HepG2 (cell line): Measurements from ENCODE around the gene MED22. TPM values are rescaled to one million over a fixed set of nuclear protein-coding genes. Genes with fewer than 3 reads are reported as not detected.

ENCODE experiments used
- ATAC-seq: fragments of 200-7000 bp; cut with Tn5 transposase; 3 replicates; pipeline ENCODE4 v1.9.1; 2020; ENCODE audit warnings: mild to moderate bottlenecking, moderate library complexity
- BruUV-seq: library from RNA; stranded (reverse); fragments of 400-500 nt; replicated peaks from 2 replicates; lab custom pipeline; 2021; lab: Mats Ljungman, UMichigan
- CTCF ChIA-PET: fragments of 300-600 bp; formaldehyde crosslinking; extraction: SDS; loops from one replicate; lab custom pipeline; 2021; ENCODE audit warnings: low total read pairs, inconsistent platforms, low intra/inter-chr PET ratio; lab: Yijun Ruan, JAX
- POLR2A ChIA-PET: fragments of 350-600 bp; sonication (Branson Sonifier 250); formaldehyde crosslinking; loops from one replicate; lab custom pipeline; 2020; ENCODE audit warnings: antibody characterized with exemption, inconsistent platforms; lab: Yijun Ruan, JAX
- DNase-seq: peaks from one replicate; pipeline ENCODE4 v3.0.0-alpha.2; 2015; ENCODE audit warnings: low spot score
- FAIRE-seq: peaks from 3 replicates; lab custom pipeline; 2011; peaks lifted over from hg19 to GRCh38; lab: Jason Lieb, UNC
- H2AFZ ChIP-seq: one replicate; pipeline ENCODE4 v1.6.1; 2011; ENCODE audit warnings: low read length, inconsistent platforms
- H3K27ac ChIP-seq: fragments of 300-600 bp; 3 replicates; pipeline ENCODE4 v1.8.0; 2011; ENCODE audit warnings: mixed run types, mild to moderate bottlenecking, mixed read lengths, low read length, inconsistent platforms; ENCODE audit not compliant: insufficient read depth; ENCODE audit errors: extremely low read length
- H3K27me3 ChIP-seq, 2 experiments: fragments of 200-600 bp in 1 of 2; 2 replicates in 1 of 2; 3 replicates in 1 of 2; pipeline versions ENCODE4 v1.6.0 to v1.8.0; 2011; ENCODE audit warnings: low read length in 2 of 2, mild to moderate bottlenecking in 2 of 2, moderate library complexity in 2 of 2, inconsistent platforms in 1 of 2; ENCODE audit not compliant: insufficient read depth in 2 of 2, control insufficient read depth in 1 of 2
- H3K36me3 ChIP-seq, 2 experiments: fragments of 200-600 bp in 1 of 2; replicated peaks in 1 of 2; 2 replicates in 1 of 2; 3 replicates in 1 of 2; pipeline versions ENCODE4 v1.5.1 to v1.8.0; 2011; ENCODE audit warnings: low read length in 2 of 2, inconsistent platforms in 1 of 2; ENCODE audit not compliant: insufficient read depth in 2 of 2, control insufficient read depth in 1 of 2
- H3K4me1 ChIP-seq: 2 replicates; pipeline ENCODE4 v1.5.1; 2012; ENCODE audit warnings: low read length, inconsistent platforms; ENCODE audit not compliant: insufficient read depth
- H3K4me2 ChIP-seq: 2 replicates; pipeline ENCODE4 v1.6.0; 2011; ENCODE audit warnings: low read depth, low read length, inconsistent platforms
- H3K4me3 ChIP-seq, 3 experiments: fragments of 200-600 bp in 1 of 3; sonication (generic), shearing (Covaris generic) in 1 of 3; replicated peaks in 1 of 3; 2 replicates each; pipeline ENCODE4 v1.5.1; 2011 to 2016; ENCODE audit warnings: low read length in 3 of 3, inconsistent platforms in 2 of 3, low read depth in 2 of 3, mild to moderate bottlenecking in 2 of 3, control low read depth in 1 of 3, mixed read lengths in 1 of 3; ENCODE audit not compliant: insufficient read depth in 1 of 3
- H3K79me2 ChIP-seq: one replicate; pipeline ENCODE4 v1.6.1; 2011; ENCODE audit warnings: low read length, inconsistent platforms; ENCODE audit not compliant: insufficient read depth
- H3K9ac ChIP-seq: 2 replicates; pipeline ENCODE4 v1.6.0; 2011; ENCODE audit warnings: mild to moderate bottlenecking, low read depth, low read length, inconsistent platforms; ENCODE audit not compliant: insufficient read depth
- H3K9me3 ChIP-seq: 2 replicates; pipeline ENCODE4 v1.5.1; 2012; ENCODE audit warnings: mild to moderate bottlenecking, low read length
- H4K20me1 ChIP-seq: 2 replicates; pipeline ENCODE4 v1.6.0; 2011; ENCODE audit warnings: inconsistent platforms, mild to moderate bottlenecking, low read length, moderate library complexity; ENCODE audit not compliant: insufficient read depth
- BCL3 ChIP-seq: sonication (generic); formaldehyde crosslinking; IDR thresholded peaks from 2 replicates; pipeline ENCODE4 v1.5.1; 2020; ENCODE audit warnings: mild to moderate bottlenecking, missing genetic modification reagents, moderate library complexity
- BCL6 ChIP-seq: IDR thresholded peaks from 2 replicates; pipeline ENCODE4 v1.6.1; 2016; ENCODE audit warnings: missing genetic modification reagents, missing compliant biosample characterization
- CTCF ChIP-seq: sonication (generic); formaldehyde crosslinking; IDR thresholded peaks from 2 replicates; pipeline ENCODE4 v1.5.0; 2020; ENCODE audit warnings: mild to moderate bottlenecking, missing genetic modification reagents, moderate library complexity
- GTF2F1 ChIP-seq: fragments of 150-350 bp; IDR thresholded peaks from 2 replicates; pipeline ENCODE4 v1.6.1; 2014; ENCODE audit warnings: low read length
- KLF16 ChIP-seq, 2 experiments: sonication (generic) in 1 of 2; formaldehyde crosslinking in 1 of 2; IDR thresholded peaks; 2 replicates each; pipeline versions ENCODE4 v1.6.1 to v1.8.0; 2016 to 2023; ENCODE audit warnings: missing genetic modification reagents in 2 of 2, missing compliant biosample characterization in 1 of 2
- NAIF1 ChIP-seq: sonication (generic); formaldehyde crosslinking; IDR thresholded peaks from 2 replicates; pipeline ENCODE4 v1.5.0; 2020; ENCODE audit warnings: mild to moderate bottlenecking, missing genetic modification reagents, borderline replicate concordance
- RAD21 ChIP-seq: fragments of 450-650 bp; formaldehyde crosslinking; IDR thresholded peaks from 2 replicates; pipeline ENCODE4 v1.5.0; 2020; ENCODE audit warnings: mild to moderate bottlenecking
- ZNF556 ChIP-seq: sonication (generic); formaldehyde crosslinking; IDR thresholded peaks from 2 replicates; pipeline ENCODE4 v1.4.0; 2020; ENCODE audit warnings: mild to moderate bottlenecking, missing genetic modification reagents, borderline replicate concordance
- WGBS: methylation state at CpG from one replicate; pipeline ENCODE4 v1.1.6; 2017; ENCODE audit warnings: low lambda C conversion rate; 5-methylcytosine and 5-hydroxymethylcytosine counted together
- in situ Hi-C: cut with HindIII; loops from 2 replicates; pipeline ENCODE4 v1.10.0; 2017; ENCODE audit warnings: low pct_unique_long_range_greater_than_20kb; ENCODE audit not compliant: extremely low pct_ligation_motif_present
- intact Hi-C: fragments of 100-400 bp; cut with micrococcal nuclease; formaldehyde crosslinking; loops from one replicate; pipeline ENCODE4 v1.10.0; 2022; ENCODE audit not compliant: unreplicated experiment
- polyA plus RNA-seq, 8 experiments: library from polyadenylated mRNA; depleted of rRNA in 3 of 8; stranded (reverse) in 7 of 8; unstranded in 1 of 8; fragments of >200 nt; fragmentation: Illumina TruSeq in 4 of 8; extraction: Trizol in 4 of 8; gene quantifications; 2 replicates each; pipeline versions ENCODE4 v1.2.1 to v1.2.3, GENCODE V29; 2011 to 2016; ENCODE audit warnings: low read depth in 4 of 8, missing spikeins in 1 of 8, mixed read lengths in 1 of 8; ENCODE audit not compliant: insufficient read depth in 1 of 8
- total RNA-seq, 5 experiments: library from RNA; depleted of rRNA; stranded (reverse); fragments of >200 nt; fragmentation: Illumina TruSeq; extraction: Trizol; gene quantifications; 2 replicates each; pipeline ENCODE4 v1.2.3, GENCODE V29; 2016; ENCODE audit warnings: low read depth in 1 of 5
- TF ChIP-seq, protein P1 (sequence below), 2 experiments: sonication (generic) in 1 of 2; formaldehyde crosslinking in 1 of 2; IDR thresholded peaks; 2 replicates each; pipeline versions ENCODE4 v1.4.0 to v1.6.1; 2018 to 2020; ENCODE audit warnings: missing genetic modification reagents in 2 of 2, borderline replicate concordance in 1 of 2, low read depth in 1 of 2, mild to moderate bottlenecking in 1 of 2, missing biosample characterization in 1 of 2
- TF ChIP-seq, protein P2 (sequence below): sonication (generic); formaldehyde crosslinking; IDR thresholded peaks from 2 replicates; pipeline ENCODE4 v1.8.0; 2022; ENCODE audit warnings: missing genetic modification reagents, low read depth, mild to moderate bottlenecking, borderline replicate concordance
- TF ChIP-seq, protein P3 (sequence below): IDR thresholded peaks from 2 replicates; pipeline ENCODE4 v1.6.1; 2016; ENCODE audit warnings: mild to moderate bottlenecking, missing biosample characterization, missing genetic modification reagents
- TF ChIP-seq, protein P4 (sequence below): sonication (generic); formaldehyde crosslinking; IDR thresholded peaks from 2 replicates; pipeline ENCODE4 v1.5.1; 2020; ENCODE audit warnings: mild to moderate bottlenecking, missing genetic modification reagents, borderline replicate concordance

The MED22 gene
- total and polyA plus RNA-seq, 2 of the 13 experiments (the other 11 are each of a cell fraction or from before 2014, with no cell fraction given): 15.8 to 22.1 TPM

DNA sequence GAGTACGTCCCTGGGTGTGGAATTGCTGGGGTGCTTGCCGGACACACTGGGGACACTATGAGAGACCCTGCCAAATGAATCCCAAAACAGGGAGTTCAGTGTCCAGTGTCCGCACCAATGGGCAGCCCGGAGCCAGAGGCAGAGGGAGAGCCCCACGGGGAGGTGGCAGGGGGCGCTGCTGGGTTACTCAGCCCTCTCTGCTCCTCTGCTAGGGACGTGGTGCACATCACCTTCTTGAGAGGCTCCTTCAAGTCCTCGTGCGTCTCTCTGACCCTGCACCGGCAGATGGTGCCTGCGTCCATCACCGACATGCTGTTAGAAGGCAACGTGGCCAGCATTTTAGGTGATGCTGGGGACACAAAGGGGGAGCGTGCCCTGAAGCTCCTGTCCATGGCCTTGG, 49.0 kb upstream of the MED22 start:
- peaks cover 47% of the 10 kb centered on the region for H3K4me1 ChIP-seq
- no peak overlapping the region for H3K27ac ChIP-seq
- no peaks in the 10 kb centered on the region for H3K36me3 ChIP-seq
- in situ Hi-C loops: no loop called here
- no peaks in the 10 kb centered on the region for H3K79me2 ChIP-seq
- ATAC-seq (peak; percentile 52), DNase-seq (no peak), FAIRE-seq (no peak)
- H3K9me3 ChIP-seq: no peaks in the 10 kb centered on the region
- H2AFZ ChIP-seq: no peak overlapping the region
- no peak overlapping the region for H3K4me2 ChIP-seq
- H4K20me1 ChIP-seq: no peaks in the 10 kb centered on the region
- no TSS peak for BruUV-seq
- H3K27me3 ChIP-seq: no peaks in the 10 kb centered on the region
- no peak overlapping the region for H3K4me3 ChIP-seq
- ChIA-PET POLR2A (no interaction called here), CTCF (no interaction called here)
- intact Hi-C loops: loop anchor here (5.0 kb wide), 1 partner anchor 40 kb away; the partner anchor contains the start of genes SURF1 and SURF2
- WGBS: 63% methylated on average over 6 of the region's 14 CpGs
- no peak overlapping the region for H3K9ac ChIP-seq
- TF ChIP-seq, protein P1, sequence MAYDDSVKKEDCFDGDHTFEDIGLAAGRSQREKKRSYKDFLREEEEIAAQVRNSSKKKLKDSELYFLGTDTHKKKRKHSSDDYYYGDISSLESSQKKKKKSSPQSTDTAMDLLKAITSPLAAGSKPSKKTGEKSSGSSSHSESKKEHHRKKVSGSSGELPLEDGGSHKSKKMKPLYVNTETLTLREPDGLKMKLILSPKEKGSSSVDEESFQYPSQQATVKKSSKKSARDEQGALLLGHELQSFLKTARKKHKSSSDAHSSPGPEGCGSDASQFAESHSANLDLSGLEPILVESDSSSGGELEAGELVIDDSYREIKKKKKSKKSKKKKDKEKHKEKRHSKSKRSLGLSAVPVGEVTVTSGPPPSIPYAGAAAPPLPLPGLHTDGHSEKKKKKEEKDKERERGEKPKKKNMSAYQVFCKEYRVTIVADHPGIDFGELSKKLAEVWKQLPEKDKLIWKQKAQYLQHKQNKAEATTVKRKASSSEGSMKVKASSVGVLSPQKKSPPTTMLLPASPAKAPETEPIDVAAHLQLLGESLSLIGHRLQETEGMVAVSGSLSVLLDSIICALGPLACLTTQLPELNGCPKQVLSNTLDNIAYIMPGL (CRISPR knock-in tag; IDR thresholded peaks at IDR 0.05; ENCODE audit: borderline replicate concordance in 1 of 2, low read depth in 1 of 2): 0 out of 4 replicates have a peak, but pooled peaks of 1 of the 2 experiments have one; percentile 29
- TF ChIP-seq RAD21 (CRISPR knock-in tag): peak; percentile 26; the same call in 1 of the 2 replicates
- no peak for TF ChIP-seq KLF16 (CRISPR knock-in tag; IDR thresholded peaks at IDR 0.05)
- no peak for TF ChIP-seq BCL3 (CRISPR knock-in tag)
- no peak for TF ChIP-seq NAIF1 (CRISPR knock-in tag)
- TF ChIP-seq, protein P2, sequence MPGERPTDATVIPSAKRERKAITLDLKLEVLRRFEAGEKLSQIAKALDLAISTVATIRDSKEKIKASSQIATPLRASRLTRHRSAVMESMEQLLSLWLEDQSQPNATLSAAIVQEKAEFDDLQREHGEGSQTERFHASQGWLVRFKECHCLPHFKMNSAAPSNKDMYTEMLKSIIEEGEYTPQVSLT (CRISPR knock-in tag): no peak
- TF ChIP-seq GTF2F1: no peak
- TF ChIP-seq, protein P3, sequence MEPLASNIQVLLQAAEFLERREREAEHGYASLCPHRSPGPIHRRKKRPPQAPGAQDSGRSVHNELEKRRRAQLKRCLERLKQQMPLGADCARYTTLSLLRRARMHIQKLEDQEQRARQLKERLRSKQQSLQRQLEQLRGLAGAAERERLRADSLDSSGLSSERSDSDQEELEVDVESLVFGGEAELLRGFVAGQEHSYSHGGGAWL (CRISPR knock-in tag): no peak
- TF ChIP-seq, protein P4, sequence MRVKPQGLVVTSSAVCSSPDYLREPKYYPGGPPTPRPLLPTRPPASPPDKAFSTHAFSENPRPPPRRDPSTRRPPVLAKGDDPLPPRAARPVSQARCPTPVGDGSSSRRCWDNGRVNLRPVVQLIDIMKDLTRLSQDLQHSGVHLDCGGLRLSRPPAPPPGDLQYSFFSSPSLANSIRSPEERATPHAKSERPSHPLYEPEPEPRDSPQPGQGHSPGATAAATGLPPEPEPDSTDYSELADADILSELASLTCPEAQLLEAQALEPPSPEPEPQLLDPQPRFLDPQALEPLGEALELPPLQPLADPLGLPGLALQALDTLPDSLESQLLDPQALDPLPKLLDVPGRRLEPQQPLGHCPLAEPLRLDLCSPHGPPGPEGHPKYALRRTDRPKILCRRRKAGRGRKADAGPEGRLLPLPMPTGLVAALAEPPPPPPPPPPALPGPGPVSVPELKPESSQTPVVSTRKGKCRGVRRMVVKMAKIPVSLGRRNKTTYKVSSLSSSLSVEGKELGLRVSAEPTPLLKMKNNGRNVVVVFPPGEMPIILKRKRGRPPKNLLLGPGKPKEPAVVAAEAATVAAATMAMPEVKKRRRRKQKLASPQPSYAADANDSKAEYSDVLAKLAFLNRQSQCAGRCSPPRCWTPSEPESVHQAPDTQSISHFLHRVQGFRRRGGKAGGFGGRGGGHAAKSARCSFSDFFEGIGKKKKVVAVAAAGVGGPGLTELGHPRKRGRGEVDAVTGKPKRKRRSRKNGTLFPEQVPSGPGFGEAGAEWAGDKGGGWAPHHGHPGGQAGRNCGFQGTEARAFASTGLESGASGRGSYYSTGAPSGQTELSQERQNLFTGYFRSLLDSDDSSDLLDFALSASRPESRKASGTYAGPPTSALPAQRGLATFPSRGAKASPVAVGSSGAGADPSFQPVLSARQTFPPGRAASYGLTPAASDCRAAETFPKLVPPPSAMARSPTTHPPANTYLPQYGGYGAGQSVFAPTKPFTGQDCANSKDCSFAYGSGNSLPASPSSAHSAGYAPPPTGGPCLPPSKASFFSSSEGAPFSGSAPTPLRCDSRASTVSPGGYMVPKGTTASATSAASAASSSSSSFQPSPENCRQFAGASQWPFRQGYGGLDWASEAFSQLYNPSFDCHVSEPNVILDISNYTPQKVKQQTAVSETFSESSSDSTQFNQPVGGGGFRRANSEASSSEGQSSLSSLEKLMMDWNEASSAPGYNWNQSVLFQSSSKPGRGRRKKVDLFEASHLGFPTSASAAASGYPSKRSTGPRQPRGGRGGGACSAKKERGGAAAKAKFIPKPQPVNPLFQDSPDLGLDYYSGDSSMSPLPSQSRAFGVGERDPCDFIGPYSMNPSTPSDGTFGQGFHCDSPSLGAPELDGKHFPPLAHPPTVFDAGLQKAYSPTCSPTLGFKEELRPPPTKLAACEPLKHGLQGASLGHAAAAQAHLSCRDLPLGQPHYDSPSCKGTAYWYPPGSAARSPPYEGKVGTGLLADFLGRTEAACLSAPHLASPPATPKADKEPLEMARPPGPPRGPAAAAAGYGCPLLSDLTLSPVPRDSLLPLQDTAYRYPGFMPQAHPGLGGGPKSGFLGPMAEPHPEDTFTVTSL (CRISPR knock-in tag): no peak
- 0 out of 2 replicates have a peak, but pooled peaks have one; percentile 43 for TF ChIP-seq ZNF556 (CRISPR knock-in tag)
- TF ChIP-seq CTCF (CRISPR knock-in tag): peak; percentile 72
- no peak for TF ChIP-seq BCL6 (CRISPR knock-in tag)
